ENCODE measurements around the gene RACGAP1. TPM values are rescaled to one million over a fixed set of nuclear protein-coding genes. Genes with fewer than 3 reads are reported as not detected.

The RACGAP1 gene
- total RNA-seq, 3 donors from 2014 or later (not counting 1 experiment from before 2014, with no cell fraction given): 6.1 to 11.6 (median 8.7) TPM

DNA sequence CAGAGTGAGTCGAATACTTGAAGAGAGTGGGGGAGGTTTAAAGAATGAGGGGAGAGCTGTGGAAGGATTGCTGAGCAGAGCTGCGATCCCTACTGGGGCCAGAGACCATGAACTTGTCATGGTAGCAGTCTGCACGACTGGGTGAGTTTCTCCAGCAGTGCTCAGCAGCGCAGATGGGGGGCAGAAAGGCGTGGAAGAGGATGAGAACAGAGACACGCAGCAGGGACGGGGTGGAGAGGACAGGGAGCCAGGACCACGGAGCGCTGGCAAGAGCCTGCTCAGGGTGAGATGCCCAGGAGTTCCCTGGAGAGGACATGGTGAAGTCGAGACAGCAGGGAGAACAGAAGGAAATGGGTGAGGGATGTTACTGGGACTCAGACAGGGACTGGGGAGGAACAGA, 54.6 kb downstream of the RACGAP1 start:
- H3K36me3 ChIP-seq (ENCODE audit: control insufficient read depth, insufficient read depth, low read length): no peaks in the 10 kb centered on the region
- Mint-ChIP-seq H3K4me3 (no peak overlapping the region), H3K36me3 (no peaks in the 10 kb centered on the region), H3K27ac (no peak overlapping the region), H3K4me1 (peaks cover 0 to 5% of the 10 kb centered on the region in 2 donors), H3K27me3 (ENCODE audit: low read depth in 2 of 2) (peaks cover 10% of the 10 kb centered on the region in 2 donors), H3K9me3 (no peaks in the 10 kb centered on the region)
- ATAC-seq (no peak), DNase-seq (no peak)
- no peak overlapping the region for H3K27ac ChIP-seq (ENCODE audit: low read length)
- H3K4me3 ChIP-seq (ENCODE audit: low read length): no peak overlapping the region
- TF ChIP-seq, protein P1, sequence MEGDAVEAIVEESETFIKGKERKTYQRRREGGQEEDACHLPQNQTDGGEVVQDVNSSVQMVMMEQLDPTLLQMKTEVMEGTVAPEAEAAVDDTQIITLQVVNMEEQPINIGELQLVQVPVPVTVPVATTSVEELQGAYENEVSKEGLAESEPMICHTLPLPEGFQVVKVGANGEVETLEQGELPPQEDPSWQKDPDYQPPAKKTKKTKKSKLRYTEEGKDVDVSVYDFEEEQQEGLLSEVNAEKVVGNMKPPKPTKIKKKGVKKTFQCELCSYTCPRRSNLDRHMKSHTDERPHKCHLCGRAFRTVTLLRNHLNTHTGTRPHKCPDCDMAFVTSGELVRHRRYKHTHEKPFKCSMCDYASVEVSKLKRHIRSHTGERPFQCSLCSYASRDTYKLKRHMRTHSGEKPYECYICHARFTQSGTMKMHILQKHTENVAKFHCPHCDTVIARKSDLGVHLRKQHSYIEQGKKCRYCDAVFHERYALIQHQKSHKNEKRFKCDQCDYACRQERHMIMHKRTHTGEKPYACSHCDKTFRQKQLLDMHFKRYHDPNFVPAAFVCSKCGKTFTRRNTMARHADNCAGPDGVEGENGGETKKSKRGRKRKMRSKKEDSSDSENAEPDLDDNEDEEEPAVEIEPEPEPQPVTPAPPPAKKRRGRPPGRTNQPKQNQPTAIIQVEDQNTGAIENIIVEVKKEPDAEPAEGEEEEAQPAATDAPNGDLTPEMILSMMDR (IDR thresholded peaks at IDR 0.05): no peak
- peaks cover 14% of the 10 kb centered on the region for H3K4me1 ChIP-seq (ENCODE audit: control insufficient read depth, insufficient read depth, low read length)
- peaks cover 4% of the 10 kb centered on the region for H3K27me3 ChIP-seq (ENCODE audit: control insufficient read depth, insufficient read depth, low read length)
- intact Hi-C loops (cut with micrococcal nuclease): no loop called here
- 82% methylated on average over 10 of the region's 10 CpGs for WGBS (ENCODE audit: insufficient coverage)
- H3K9me3 ChIP-seq (ENCODE audit: control insufficient read depth, insufficient read depth, low read length): no peaks in the 10 kb centered on the region

GRCh38 chr12:49969651-49970429, 55.5 kb downstream of the RACGAP1 start:
- H3K4me3 ChIP-seq (ENCODE audit: low read length): no peak overlapping the region
- TF ChIP-seq, protein P1 (IDR thresholded peaks at IDR 0.05): no peak
- no peak overlapping the region for H3K4me3 Mint-ChIP-seq
- H3K36me3 ChIP-seq (ENCODE audit: control insufficient read depth, insufficient read depth, low read length): no peaks in the 10 kb centered on the region
- no peak overlapping the region for H3K27ac ChIP-seq (ENCODE audit: low read length)
- intact Hi-C loops (cut with micrococcal nuclease): loop anchor here (5.0 kb wide), 1 partner anchor 102 kb away; no protein-coding TSS in a partner anchor
- no peaks in the 10 kb centered on the region for H3K36me3 Mint-ChIP-seq
- WGBS (ENCODE audit: insufficient coverage): 74% methylated on average over 12 of the region's 12 CpGs
- H3K27me3 Mint-ChIP-seq (ENCODE audit: low read depth in 2 of 2): peaks cover 12 to 16% of the 10 kb centered on the region in 2 donors
- ATAC-seq: no peak
- no peak for DNase-seq
- H3K4me1 ChIP-seq (ENCODE audit: control insufficient read depth, insufficient read depth, low read length): peaks cover 14% of the 10 kb centered on the region
- H3K27ac Mint-ChIP-seq: no peak overlapping the region
- no peaks in the 10 kb centered on the region for H3K9me3 ChIP-seq (ENCODE audit: control insufficient read depth, insufficient read depth, low read length)
- no peaks in the 10 kb centered on the region for H3K9me3 Mint-ChIP-seq
- peaks cover 0 to 5% of the 10 kb centered on the region in 2 donors for H3K4me1 Mint-ChIP-seq
- peaks cover 4% of the 10 kb centered on the region for H3K27me3 ChIP-seq (ENCODE audit: control insufficient read depth, insufficient read depth, low read length)

DNA sequence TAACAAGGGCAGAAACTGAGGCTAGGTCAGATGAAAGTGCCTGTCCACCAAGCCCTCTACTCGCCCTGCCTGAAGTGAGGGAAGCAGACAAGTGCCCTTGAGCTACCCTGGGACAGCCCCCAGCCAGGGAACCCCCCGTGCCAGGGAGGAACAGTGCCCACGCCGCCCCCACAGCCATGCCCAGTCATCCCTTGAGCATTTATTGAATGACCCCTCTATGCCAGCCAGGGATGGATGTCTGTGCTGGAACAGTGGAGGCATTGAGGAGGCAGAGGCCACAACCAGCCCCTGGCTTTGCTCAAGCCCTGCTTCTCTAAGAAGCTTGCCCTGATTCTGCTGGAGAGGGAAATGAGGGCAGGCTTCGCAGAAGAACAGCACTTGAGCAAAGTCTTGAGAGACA, 56.3 kb downstream of the RACGAP1 start:
- Histone ChIP-seq H3K36me3 (ENCODE audit: control insufficient read depth, insufficient read depth, low read length) (no peaks in the 10 kb centered on the region), H3K27ac (ENCODE audit: low read length) (no peak overlapping the region), H3K4me1 (ENCODE audit: control insufficient read depth, insufficient read depth, low read length) (peaks cover 14% of the 10 kb centered on the region), H3K4me3 (ENCODE audit: low read length) (no peak overlapping the region), H3K9me3 (ENCODE audit: control insufficient read depth, insufficient read depth, low read length) (no peaks in the 10 kb centered on the region), H3K27me3 (ENCODE audit: control insufficient read depth, insufficient read depth, low read length) (peaks cover 4% of the 10 kb centered on the region)
- TF ChIP-seq, protein P1 (IDR thresholded peaks at IDR 0.05): no peak
- Mint-ChIP-seq H3K9me3 (no peaks in the 10 kb centered on the region), H3K4me3 (no peak overlapping the region), H3K27me3 (ENCODE audit: low read depth in 2 of 2) (peaks cover 19 to 24% of the 10 kb centered on the region in 2 donors), H3K36me3 (no peaks in the 10 kb centered on the region), H3K4me1 (peaks cover 0 to 5% of the 10 kb centered on the region in 2 donors), H3K27ac (no peak overlapping the region)
- ATAC-seq: no peak
- intact Hi-C loops (cut with micrococcal nuclease): loop anchor here (5.0 kb wide), 1 partner anchor 103 kb away; no protein-coding TSS in a partner anchor
- DNase-seq: no peak
- WGBS (ENCODE audit: insufficient coverage): 73% methylated on average over 5 of the region's 5 CpGs

Measured in natural killer cell (primary cell).